Testis (tissue), 3 donors: ENCODE data around the gene STRAP. TPM values are rescaled to one million over a fixed set of nuclear protein-coding genes. Genes with fewer than 3 reads are reported as not detected.
"Not testable (repeated sequence)": the region's sequence is repeated elsewhere in the genome, so short reads cannot be mapped to it uniquely, and the experiment has no call there.

Experiments used
- DNase-seq: peaks from one replicate; pipeline ENCODE4 v3.0.0-alpha.2; 2019
- H3K27ac ChIP-seq, 2 donors: fragments of 200-600 bp; sonication (generic); one replicate each; pipeline ENCODE4 v1.5.1; 2019
- H3K27me3 ChIP-seq: fragments of 200-600 bp; sonication (generic); one replicate; pipeline ENCODE4 v1.5.1; 2019
- H3K36me3 ChIP-seq: fragments of 200-600 bp; sonication (generic); one replicate; pipeline ENCODE4 v1.5.1; 2017; ENCODE audit warnings: low read depth; ENCODE audit errors: missing control alignments
- H3K4me1 ChIP-seq: fragments of 200-600 bp; sonication (generic); one replicate; pipeline ENCODE4 v1.5.1; 2019
- H3K4me3 ChIP-seq, 2 donors: fragments of 200-600 bp; sonication (generic); one replicate each; pipeline ENCODE4 v1.5.1; 2017 to 2019
- H3K9me3 ChIP-seq: fragments of 200-600 bp; sonication (generic); one replicate; pipeline ENCODE4 v1.5.1; 2017
- CTCF ChIP-seq, 3 experiments: fragments of 450-650 bp in 2 of 3; fragments of 200-600 bp in 1 of 3; sonication (generic) in 1 of 3; IDR thresholded peaks; one replicate each; pipeline ENCODE4 v1.5.1; 2016 to 2019; ENCODE audit warnings: antibody characterized with exemption in 3 of 3, mild to moderate bottlenecking in 2 of 3, moderate library complexity in 1 of 3
- POLR2A ChIP-seq: fragments of 450-650 bp; IDR thresholded peaks from one replicate; pipeline ENCODE4 v1.6.1; 2017; ENCODE audit warnings: antibody characterized with exemption, mild to moderate bottlenecking, moderate library complexity
- WGBS, 2 donors: methylation state at CpG; one replicate each; pipeline ENCODE4 v1.1.5; 2018; 5-methylcytosine and 5-hydroxymethylcytosine counted together
- intact Hi-C: fragments of 100-400 bp; cut with DNase I; formaldehyde crosslinking; loops from one replicate; pipeline ENCODE4 v1.15.1; 2023; ENCODE audit warnings: low total_unique reads
- polyA plus RNA-seq: library from polyadenylated mRNA; stranded (reverse); fragments of 350-450 nt; fragmentation: Illumina TruSeq; extraction: RNeasy Lipid Tissue Mini Kit (QIAGEN cat#74804); gene quantifications from one replicate; pipeline ENCODE4 v1.2.3, GENCODE V29; 2014; ENCODE audit warnings: low read depth, low replicate concordance; ENCODE audit not compliant: insufficient read depth
- total RNA-seq, 2 donors: library from RNA; depleted of rRNA; stranded (reverse); fragments of >200 nt; gene quantifications; one replicate each; pipeline ENCODE4 v1.2.3, GENCODE V29; 2016

The STRAP gene
- total and polyA plus RNA-seq, 3 donors from 2014 or later: 57.0 to 123 (median 76.6) TPM

GRCh38 chr12:15937902-15938301, 55.7 kb downstream of the STRAP start:
- H3K27ac ChIP-seq: no peak overlapping the region
- no peaks in the 10 kb centered on the region for H3K27me3 ChIP-seq
- TF ChIP-seq CTCF (IDR thresholded peaks at IDR 0.05) (no peak), POLR2A (no peak)
- H3K4me3 ChIP-seq: no peak overlapping the region
- no peaks in the 10 kb centered on the region for H3K4me1 ChIP-seq
- no peak for DNase-seq
- no peaks in the 10 kb centered on the region for H3K36me3 ChIP-seq
- intact Hi-C loops: no loop called here
- no peaks in the 10 kb centered on the region for H3K9me3 ChIP-seq

- 93 to 100% methylated on average over 1 of the region's 1 CpG for WGBS, 2 donors
- H3K9me3 ChIP-seq: no peaks in the 10 kb centered on the region
- no peak for DNase-seq
- intact Hi-C loops: no loop called here
- H3K27me3 ChIP-seq: no peaks in the 10 kb centered on the region
- H3K36me3 ChIP-seq: no peaks in the 10 kb centered on the region
- H3K27ac ChIP-seq: no peak overlapping the region
- TF ChIP-seq CTCF (IDR thresholded peaks at IDR 0.05) (no peak), POLR2A (no peak)
- H3K4me1 ChIP-seq: no peaks in the 10 kb centered on the region
- no peak overlapping the region for H3K4me3 ChIP-seq
These were observed 56.9 kb downstream of the STRAP start for GRCh38 chr12:15939111-15939510.

- H3K9me3 ChIP-seq: no peaks in the 10 kb centered on the region
- no peak overlapping the region for H3K27ac ChIP-seq
- no peaks in the 10 kb centered on the region for H3K27me3 ChIP-seq
- DNase-seq: no peak
- no peak overlapping the region for H3K4me3 ChIP-seq
- intact Hi-C loops: no loop called here
- TF ChIP-seq CTCF (IDR thresholded peaks at IDR 0.05) (no peak), POLR2A (no peak)
- WGBS, 2 donors: 93 to 94% methylated on average over 5 of the region's 5 CpGs
- H3K36me3 ChIP-seq: no peaks in the 10 kb centered on the region
- no peaks in the 10 kb centered on the region for H3K4me1 ChIP-seq
These were observed 60.3 kb downstream of the STRAP start for GRCh38 chr12:15942475-15942874.

GRCh38 chr12:15943519-15943918, 61.3 kb downstream of the STRAP start:
- intact Hi-C loops, DNase-seq: not testable (repeated sequence)

GRCh38 chr12:15948461-15948860, 66.3 kb downstream of the STRAP start:
- H3K9me3 ChIP-seq, H3K27ac ChIP-seq, H3K36me3 ChIP-seq, H3K4me1 ChIP-seq, intact Hi-C loops, H3K27me3 ChIP-seq, DNase-seq, H3K4me3 ChIP-seq: not testable (repeated sequence)
- 96% methylated on average over 10 of the region's 10 CpGs for WGBS, 2 donors

More at GRCh38 chr12:15943519-15943918, 61.3 kb downstream of the STRAP start:
- H3K27me3 ChIP-seq, H3K4me3 ChIP-seq, H3K27ac ChIP-seq, H3K36me3 ChIP-seq, H3K9me3 ChIP-seq, H3K4me1 ChIP-seq: not testable (repeated sequence)
- 97% methylated on average over 4 to 5 of the region's 5 CpGs for WGBS, 2 donors

Other genes starting within 250 kb of the STRAP start
- 10 to 100 TPM; 65.3 to 81.8 TPM for gene EPS8, start 93.0 kb upstream of the STRAP start, total RNA-seq
- gene EPS8, start 93.0 kb upstream of the STRAP start, polyA plus RNA-seq: 40.0 TPM
- 10 to 100 TPM; 14.0 to 19.0 TPM for gene DERA, start 28.9 kb downstream of the STRAP start, total RNA-seq
- gene DERA, start 28.9 kb downstream of the STRAP start, polyA plus RNA-seq: 21.3 TPM